Mucosa of stomach (tissue), 1 donor: ENCODE data around the gene KCTD14.
A peak's percentile ranks its signal among the peaks of the same experiment; 100 is the strongest.
"Not testable (repeated sequence)": the region's sequence is repeated elsewhere in the genome, so short reads cannot be mapped to it uniquely, and the experiment has no call there.

ENCODE experiments used
- H3K27me3 ChIP-seq: one replicate; pipeline ENCODE4 v1.7.0; 2013; ENCODE audit warnings: mild to moderate bottlenecking, low read length; ENCODE audit not compliant: control insufficient read depth, insufficient read depth
- H3K36me3 ChIP-seq: one replicate; pipeline ENCODE4 v1.7.0; 2013; ENCODE audit warnings: low read length; ENCODE audit not compliant: control insufficient read depth, insufficient read depth
- H3K4me1 ChIP-seq: one replicate; pipeline ENCODE4 v1.7.0; 2013; ENCODE audit warnings: mild to moderate bottlenecking, low read length; ENCODE audit not compliant: control insufficient read depth, insufficient read depth
- H3K4me3 ChIP-seq: one replicate; pipeline ENCODE4 v1.7.0; 2013; ENCODE audit warnings: low read length
- H3K9ac ChIP-seq: one replicate; pipeline ENCODE4 v1.7.0; 2013; ENCODE audit warnings: mild to moderate bottlenecking, low read length, moderate library complexity
- H3K9me3 ChIP-seq: one replicate; pipeline ENCODE4 v1.7.0; 2013; ENCODE audit warnings: mild to moderate bottlenecking, low read length, moderate library complexity; ENCODE audit not compliant: control insufficient read depth
- donor health status: Pancreatic carcinoma.

The KCTD14 gene

DNA sequence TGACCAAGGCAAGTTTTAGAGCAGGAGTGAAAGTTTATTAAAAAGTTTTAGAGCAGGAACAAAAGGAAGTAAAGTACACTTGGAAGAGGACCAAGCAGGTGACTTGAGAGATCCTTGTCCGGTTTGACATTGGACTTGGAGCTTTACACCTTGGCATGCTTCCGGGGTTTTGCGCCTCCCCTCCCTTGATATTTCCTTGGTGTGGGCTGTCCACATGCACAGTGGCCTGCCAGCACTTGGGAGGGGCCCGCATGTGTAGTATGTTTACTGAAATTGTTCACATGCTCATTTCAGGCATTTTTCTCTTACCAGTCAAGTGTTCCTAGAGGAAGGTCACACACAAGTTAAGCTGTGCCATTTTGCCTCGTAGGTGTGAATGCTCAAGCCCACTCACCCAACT lies 21.6 kb upstream of the KCTD14 start:
- Histone ChIP-seq H3K4me3 (no peak overlapping the region), H3K27me3 (no peaks in the 10 kb centered on the region), H3K9ac (no peak overlapping the region)

GRCh38 chr11:78041843-78042440 lies 18.9 kb upstream of the KCTD14 start:
- Histone ChIP-seq H3K27me3 (no peaks in the 10 kb centered on the region), H3K36me3 (no peaks in the 10 kb centered on the region), H3K4me1 (peaks cover 75% of the 10 kb centered on the region)

More for the DNA sequence above, 21.6 kb upstream of the KCTD14 start:
- Histone ChIP-seq H3K4me1 (peaks cover 49% of the 10 kb centered on the region), H3K9me3 (no peaks in the 10 kb centered on the region), H3K36me3 (no peaks in the 10 kb centered on the region)

DNA sequence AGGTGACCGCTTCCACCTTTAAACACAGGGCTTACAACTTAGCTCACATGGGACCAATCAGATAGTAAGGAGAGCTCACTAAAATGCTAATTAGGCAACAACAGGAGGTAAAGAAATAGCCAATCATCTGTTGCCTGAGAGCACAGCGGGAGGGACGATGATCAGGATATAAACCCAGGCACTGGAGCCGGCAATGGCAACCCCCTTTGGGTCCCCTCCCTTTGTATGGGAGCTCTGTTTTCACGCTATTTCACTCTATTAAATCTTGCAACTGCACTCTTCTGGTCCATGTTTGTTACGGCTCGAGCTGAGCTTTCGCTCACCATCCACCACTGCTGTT lies 18.3 kb upstream of the KCTD14 start:
- not testable (repeated sequence) for H3K4me3 ChIP-seq, H3K27me3 ChIP-seq, H3K9ac ChIP-seq, H3K9me3 ChIP-seq, H3K36me3 ChIP-seq
- H3K4me1 ChIP-seq = peaks cover 79% of the 10 kb centered on the region

More at GRCh38 chr11:78041843-78042440, 18.9 kb upstream of the KCTD14 start:
- no peaks in the 10 kb centered on the region for H3K9me3 ChIP-seq
- H3K9ac ChIP-seq = no peak overlapping the region
- H3K4me3 ChIP-seq = no peak overlapping the region

DNA sequence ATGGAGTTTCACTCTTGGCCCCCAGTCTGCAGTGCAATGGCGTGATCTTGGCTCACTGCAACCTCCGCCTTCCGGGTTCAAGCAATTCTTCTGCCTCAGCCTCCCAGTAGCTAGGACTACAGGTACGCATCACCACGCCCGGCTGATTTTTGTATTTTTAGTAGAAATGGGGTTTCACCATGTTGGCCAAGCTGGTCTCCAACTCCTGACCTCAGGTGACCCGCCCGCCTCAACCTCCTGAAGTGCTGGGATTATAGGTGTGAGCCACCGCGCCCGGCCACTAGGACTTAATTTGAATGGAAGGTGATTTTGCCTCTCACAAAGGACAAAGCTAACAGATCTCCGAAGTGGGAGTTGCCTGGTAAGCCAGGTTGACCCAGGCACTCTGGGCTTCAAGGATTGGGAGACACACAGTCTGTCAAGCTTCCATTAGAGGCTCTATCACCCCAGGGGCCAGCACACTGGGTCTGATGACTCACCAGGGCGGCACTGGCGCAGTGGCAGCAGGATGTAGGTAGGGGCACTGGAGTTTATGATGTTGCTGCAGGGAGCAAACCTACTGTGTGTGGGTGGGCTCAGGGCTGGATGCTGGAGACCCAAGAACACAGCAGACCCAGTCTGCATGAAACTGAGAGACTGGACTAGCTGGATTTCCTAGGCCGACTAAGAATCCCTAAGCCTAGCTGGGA lies 17.8 kb upstream of the KCTD14 start:
- H3K36me3 ChIP-seq = no peaks in the 10 kb centered on the region
- H3K4me1 ChIP-seq = peaks cover 79% of the 10 kb centered on the region
- H3K27me3 ChIP-seq = no peaks in the 10 kb centered on the region
- no peak overlapping the region for H3K4me3 ChIP-seq
- no peak overlapping the region for H3K9ac ChIP-seq
- no peaks in the 10 kb centered on the region for H3K9me3 ChIP-seq

DNA sequence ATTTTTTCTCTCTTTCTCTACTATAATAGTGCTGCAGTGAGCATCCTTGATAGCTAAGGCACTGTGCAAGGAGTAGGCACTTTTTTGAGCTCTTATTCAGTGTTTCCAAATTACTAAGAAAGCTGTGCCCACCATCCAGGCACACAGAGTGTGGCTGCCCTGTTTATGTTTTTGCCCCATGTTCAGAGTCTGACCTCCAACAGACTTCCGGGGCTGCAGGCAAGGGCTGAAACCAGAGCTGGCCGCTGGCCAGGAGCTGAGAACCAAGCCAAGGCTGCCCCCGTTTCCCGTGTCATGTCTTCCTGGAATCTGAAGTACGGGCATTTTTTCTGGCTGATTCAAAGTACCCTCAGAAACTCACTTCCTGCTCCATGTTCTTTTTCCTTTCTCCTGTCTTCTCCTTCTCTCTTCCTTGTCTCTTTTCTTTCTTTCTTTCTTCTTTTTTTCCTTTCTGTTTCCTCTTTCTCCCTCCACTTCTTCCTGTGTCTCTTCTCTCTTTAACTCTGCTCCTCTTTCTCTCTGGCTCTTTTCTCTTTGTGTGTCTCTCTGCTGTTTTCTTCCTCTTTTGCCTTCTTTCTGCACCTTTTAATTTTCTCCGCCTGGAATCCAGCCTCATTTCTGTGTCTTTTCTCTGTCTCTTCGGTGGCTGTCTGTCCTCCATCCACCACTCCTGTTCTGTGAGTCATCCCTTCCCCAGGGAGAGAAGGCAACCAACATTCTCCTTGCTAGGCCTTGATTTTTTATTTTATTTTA lies 17.0 kb upstream of the KCTD14 start:
- H3K4me1 ChIP-seq = peaks cover 72% of the 10 kb centered on the region
- H3K9ac ChIP-seq = peak overlapping the region; percentile 44
- H3K4me3 ChIP-seq = no peak overlapping the region
- no peaks in the 10 kb centered on the region for H3K27me3 ChIP-seq
- no peaks in the 10 kb centered on the region for H3K9me3 ChIP-seq
- H3K36me3 ChIP-seq = no peaks in the 10 kb centered on the region

DNA sequence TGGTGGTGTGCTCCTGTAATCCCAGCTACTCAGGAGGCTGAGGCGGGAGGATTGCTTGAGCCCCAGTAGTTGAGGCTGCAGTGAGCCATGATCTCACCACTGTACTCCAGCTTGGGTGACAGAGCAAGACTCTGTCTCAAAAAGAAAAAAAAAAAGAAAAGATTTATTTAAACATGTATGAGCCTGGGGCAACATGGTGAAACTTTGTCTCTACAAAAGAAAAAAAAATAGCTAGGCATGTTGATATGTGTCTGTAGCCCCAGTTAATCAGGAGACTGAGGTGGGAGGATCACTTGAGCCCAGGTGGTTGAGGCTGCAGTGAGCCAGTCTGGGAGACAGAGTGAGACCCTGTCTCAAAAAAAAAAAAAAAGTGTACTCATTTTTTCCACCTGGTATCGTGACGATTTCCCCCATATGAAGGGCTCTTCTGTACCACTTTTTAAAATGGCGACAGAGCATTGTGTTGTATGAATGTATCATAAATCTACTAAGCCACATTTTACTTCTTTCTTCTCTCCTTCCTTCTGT lies 16.4 kb upstream of the KCTD14 start:
- Histone ChIP-seq H3K36me3 (no peaks in the 10 kb centered on the region), H3K4me1 (peaks cover 67% of the 10 kb centered on the region), H3K27me3 (no peaks in the 10 kb centered on the region), H3K4me3 (no peak overlapping the region), H3K9ac (peak overlapping the region; percentile 44), H3K9me3 (no peaks in the 10 kb centered on the region)

DNA sequence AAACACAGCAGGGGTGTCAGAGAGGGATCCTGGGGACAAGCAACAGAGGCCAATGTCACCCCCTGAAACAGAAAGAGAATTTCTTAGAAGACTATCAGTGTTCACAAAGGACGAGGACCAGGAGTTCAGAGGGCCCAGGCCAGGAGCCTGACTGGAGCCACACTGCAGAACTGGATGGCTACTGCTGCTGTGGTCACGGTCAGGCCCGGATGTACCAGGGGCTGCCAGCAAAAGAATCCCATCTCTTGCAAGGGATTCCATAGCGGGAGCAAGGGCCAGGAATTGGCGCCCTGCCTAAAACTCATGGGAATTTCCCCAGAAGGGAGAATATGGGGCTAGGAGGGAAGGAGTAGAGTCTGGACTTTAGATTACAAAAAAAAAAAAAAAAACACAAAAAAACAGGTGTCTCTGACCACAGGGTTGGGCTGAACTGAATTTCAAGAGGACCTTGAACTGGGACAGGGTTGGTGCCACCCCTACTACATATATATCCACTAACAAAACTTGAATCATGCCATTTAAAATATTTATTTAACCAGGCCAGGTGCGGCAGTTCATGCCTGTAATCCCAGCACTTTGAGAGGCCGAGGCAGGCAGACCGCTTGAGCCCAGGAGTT lies 15.7 kb upstream of the KCTD14 start:
- H3K9ac ChIP-seq = no peak overlapping the region
- no peaks in the 10 kb centered on the region for H3K9me3 ChIP-seq

GRCh38 chr11:78037825-78038620 lies 14.9 kb upstream of the KCTD14 start:
- H3K4me1 ChIP-seq = peaks cover 53% of the 10 kb centered on the region
- no peaks in the 10 kb centered on the region for H3K36me3 ChIP-seq
- H3K4me3 ChIP-seq = no peak overlapping the region
- no peaks in the 10 kb centered on the region for H3K9me3 ChIP-seq
- H3K9ac ChIP-seq = no peak overlapping the region
- H3K27me3 ChIP-seq = no peaks in the 10 kb centered on the region

More for the DNA sequence above, 15.7 kb upstream of the KCTD14 start:
- no peaks in the 10 kb centered on the region for H3K36me3 ChIP-seq
- H3K27me3 ChIP-seq = no peaks in the 10 kb centered on the region
- H3K4me1 ChIP-seq = peaks cover 60% of the 10 kb centered on the region
- no peak overlapping the region for H3K4me3 ChIP-seq

DNA sequence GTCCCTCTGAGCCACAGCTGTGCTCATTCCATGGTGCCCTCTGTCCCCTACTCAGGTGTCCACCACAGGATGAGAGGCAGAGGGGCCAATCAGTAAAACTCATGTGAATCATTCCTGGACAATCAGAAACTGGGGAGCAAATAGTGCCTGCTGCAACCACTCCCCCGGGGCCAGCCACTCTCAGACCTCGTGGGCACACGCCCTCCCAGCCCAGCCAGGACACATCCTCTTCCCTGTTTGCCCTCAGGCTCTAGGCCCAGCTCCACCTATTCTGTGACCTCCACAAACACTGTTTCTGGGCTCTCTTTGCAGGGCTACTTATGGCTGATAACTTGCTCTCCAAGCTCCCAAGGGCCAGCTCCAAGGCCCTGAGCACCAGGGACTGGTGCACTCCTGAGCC lies 14.0 kb upstream of the KCTD14 start:
- no peak overlapping the region for H3K4me3 ChIP-seq
- no peak overlapping the region for H3K9ac ChIP-seq
- H3K36me3 ChIP-seq = no peaks in the 10 kb centered on the region
- peaks cover 53% of the 10 kb centered on the region for H3K4me1 ChIP-seq
- H3K9me3 ChIP-seq = no peaks in the 10 kb centered on the region
- no peaks in the 10 kb centered on the region for H3K27me3 ChIP-seq

GRCh38 chr11:78036313-78036712 lies 13.2 kb upstream of the KCTD14 start:
- Histone ChIP-seq H3K36me3 (no peaks in the 10 kb centered on the region), H3K9me3 (no peaks in the 10 kb centered on the region), H3K4me3 (no peak overlapping the region), H3K9ac (no peak overlapping the region), H3K4me1 (peaks cover 59% of the 10 kb centered on the region), H3K27me3 (no peaks in the 10 kb centered on the region)

- Histone ChIP-seq H3K27me3 (no peaks in the 10 kb centered on the region), H3K9ac (no peak overlapping the region), H3K36me3 (no peaks in the 10 kb centered on the region), H3K4me1 (peaks cover 52% of the 10 kb centered on the region), H3K9me3 (no peaks in the 10 kb centered on the region), H3K4me3 (no peak overlapping the region)
These were observed 11.5 kb upstream of the KCTD14 start for GRCh38 chr11:78034623-78035022.
